ENCODE data around the gene PLEKHM3. TPM values are rescaled to one million over a fixed set of nuclear protein-coding genes. Genes with fewer than 3 reads are reported as not detected.

The PLEKHM3 gene
- total and polyA plus RNA-seq, 2 of the 13 experiments (the other 11 are each of a cell fraction or from before 2014, with no cell fraction given): 4.5 to 4.7 TPM

- TF ChIP-seq ZNF589 (CRISPR knock-in tag; conservative IDR thresholded peaks at IDR 0.05) (no peak), CHCHD3 (CRISPR knock-in tag; IDR thresholded peaks at IDR 0.05) (no peak), ZNF784 (CRISPR knock-in tag; IDR thresholded peaks at IDR 0.05; ENCODE audit: borderline replicate concordance) (no peak), DNMT1 (CRISPR knock-in tag; IDR thresholded peaks at IDR 0.05) (no peak), ARNTL (CRISPR knock-in tag; IDR thresholded peaks at IDR 0.05) (no peak), ATF2 (CRISPR knock-in tag; IDR thresholded peaks at IDR 0.05) (peak; percentile 99), ZNF556 (CRISPR knock-in tag; IDR thresholded peaks at IDR 0.05; ENCODE audit: borderline replicate concordance) (0 out of 2 replicates have a peak, but pooled peaks have one; percentile 73), YEATS4 (CRISPR knock-in tag; IDR thresholded peaks at IDR 0.05; ENCODE audit: borderline replicate concordance) (no peak), MBNL3 (CRISPR knock-in tag; conservative IDR thresholded peaks at IDR 0.05) (no peak), AFF4 (CRISPR knock-in tag; IDR thresholded peaks at IDR 0.05) (no peak), E2F5 (CRISPR knock-in tag; conservative IDR thresholded peaks at IDR 0.05) (no peak), IRX3 (CRISPR knock-in tag; IDR thresholded peaks at IDR 0.05; ENCODE audit: borderline replicate concordance, low read depth) (no peak), NR2F6 (IDR thresholded peaks at IDR 0.05) (peak; percentile 32; the same call in 1 of the 2 replicates), NR2F6 (CRISPR knock-in tag; IDR thresholded peaks at IDR 0.05) (no peak; the same call in 1 of the 2 replicates), EED (CRISPR knock-in tag; IDR thresholded peaks at IDR 0.05) (no peak), ZNF142 (CRISPR knock-in tag; IDR thresholded peaks at IDR 0.05) (no peak)
These were observed 8.6 kb upstream of the PLEKHM3 start (continued) for GRCh38 chr2:208033701-208034502.

All from HepG2 (cell line).